Mesothelial cell of epicardium (in vitro differentiated cells): ENCODE results near the gene FOXQ1. TPM values are rescaled to one million over a fixed set of nuclear protein-coding genes. Genes with fewer than 3 reads are reported as not detected.

Source experiments
- DNase-seq, 2 experiments: peaks; one replicate each; pipeline ENCODE4 v3.0.0; 2021; ENCODE audit warnings: low spot score in 2 of 2; ENCODE audit not compliant: unreplicated experiment in 2 of 2
- H3K27ac Mint-ChIP-seq: 2 replicates; pipeline ENCODE4 v1.8.0; 2021; ENCODE audit warnings: mixed read lengths
- H3K27me3 Mint-ChIP-seq: 2 replicates; pipeline ENCODE4 v1.8.0; 2021; ENCODE audit warnings: low read depth, mixed read lengths
- H3K36me3 Mint-ChIP-seq: 2 replicates; pipeline ENCODE4 v1.8.0; 2021; ENCODE audit warnings: mixed read lengths
- H3K4me1 Mint-ChIP-seq: 2 replicates; pipeline ENCODE4 v1.8.0; 2021; ENCODE audit warnings: mixed read lengths
- H3K4me3 Mint-ChIP-seq: 2 replicates; pipeline ENCODE4 v1.8.0; 2021; ENCODE audit warnings: mild to moderate bottlenecking, moderate library complexity, mixed read lengths
- H3K9me3 Mint-ChIP-seq: 2 replicates; pipeline ENCODE4 v1.8.0; 2021; ENCODE audit warnings: mixed read lengths
- CTCF ChIP-seq: fragments of 200-600 bp; sonication (generic); IDR thresholded peaks from one replicate; pipeline ENCODE4 v1.5.0; 2021; ENCODE audit warnings: antibody characterized with exemption; ENCODE audit not compliant: unreplicated experiment
- total RNA-seq: library from RNA; stranded (reverse); gene quantifications from 3 replicates; pipeline ENCODE4 v1.2.1, GENCODE V29; 2021

Gene FOXQ1
- total RNA-seq, 1 donor from 2014 or later: 0.20 TPM

- Mint-ChIP-seq H3K9me3 (peaks cover 12% of the 10 kb centered on the region), H3K27ac (no peak overlapping the region), H3K36me3 (no peaks in the 10 kb centered on the region), H3K4me1 (peaks cover 17% of the 10 kb centered on the region), H3K4me3 (no peak overlapping the region), H3K27me3 (peaks cover 44% of the 10 kb centered on the region)
- no peak for DNase-seq
- no peak for TF ChIP-seq CTCF
Observed at GRCh38 chr6:1295420-1295819, 16.5 kb upstream of the FOXQ1 start.

- no peak overlapping the region for H3K27ac Mint-ChIP-seq
- no peak for TF ChIP-seq CTCF
- H3K4me1 Mint-ChIP-seq: peaks cover 17% of the 10 kb centered on the region
- no peaks in the 10 kb centered on the region for H3K36me3 Mint-ChIP-seq
- no peak for DNase-seq
- no peak overlapping the region for H3K4me3 Mint-ChIP-seq
- H3K27me3 Mint-ChIP-seq: peaks cover 45% of the 10 kb centered on the region
- peaks cover 14% of the 10 kb centered on the region for H3K9me3 Mint-ChIP-seq
Observed at GRCh38 chr6:1296079-1296478, 15.8 kb upstream of the FOXQ1 start.

GRCh38 chr6:1296542-1296941 is 15.4 kb upstream of the FOXQ1 start:
- TF ChIP-seq CTCF: no peak
- peaks cover 48% of the 10 kb centered on the region for H3K27me3 Mint-ChIP-seq
- H3K4me3 Mint-ChIP-seq: no peak overlapping the region
- peaks cover 17% of the 10 kb centered on the region for H3K4me1 Mint-ChIP-seq
- H3K27ac Mint-ChIP-seq: no peak overlapping the region
- H3K9me3 Mint-ChIP-seq: peaks cover 19% of the 10 kb centered on the region
- no peak for DNase-seq
- no peaks in the 10 kb centered on the region for H3K36me3 Mint-ChIP-seq

GRCh38 chr6:1297746-1298145 is 14.2 kb upstream of the FOXQ1 start:
- TF ChIP-seq CTCF: no peak
- peaks cover 17% of the 10 kb centered on the region for H3K4me1 Mint-ChIP-seq
- peaks cover 54% of the 10 kb centered on the region for H3K27me3 Mint-ChIP-seq
- H3K27ac Mint-ChIP-seq: no peak overlapping the region
- DNase-seq: no peak
- no peak overlapping the region for H3K4me3 Mint-ChIP-seq
- peaks cover 30% of the 10 kb centered on the region for H3K9me3 Mint-ChIP-seq
- H3K36me3 Mint-ChIP-seq: no peaks in the 10 kb centered on the region

GRCh38 chr6:1298768-1299167 is 13.1 kb upstream of the FOXQ1 start:
- peaks cover 53% of the 10 kb centered on the region for H3K27me3 Mint-ChIP-seq
- no peak overlapping the region for H3K4me3 Mint-ChIP-seq

More at GRCh38 chr6:1298768-1299167, 13.1 kb upstream of the FOXQ1 start:
- Mint-ChIP-seq H3K4me1 (peaks cover 17% of the 10 kb centered on the region), H3K27ac (no peak overlapping the region), H3K36me3 (no peaks in the 10 kb centered on the region), H3K9me3 (peaks cover 30% of the 10 kb centered on the region)
- no peak for TF ChIP-seq CTCF
- DNase-seq: no peak
